WI38 (cell line): ENCODE results near the gene TLNRD1.

Experiments used
- H3K4me3 ChIP-seq: 2 replicates; pipeline ENCODE4 v1.5.1; 2011; ENCODE audit warnings: low read depth, mild to moderate bottlenecking, control low read depth, low read length
- CTCF ChIP-seq: IDR thresholded peaks from 2 replicates; pipeline ENCODE4 v1.5.1; 2012; ENCODE audit warnings: low read depth, mild to moderate bottlenecking, control low read depth, low read length

TLNRD1 gene

DNA sequence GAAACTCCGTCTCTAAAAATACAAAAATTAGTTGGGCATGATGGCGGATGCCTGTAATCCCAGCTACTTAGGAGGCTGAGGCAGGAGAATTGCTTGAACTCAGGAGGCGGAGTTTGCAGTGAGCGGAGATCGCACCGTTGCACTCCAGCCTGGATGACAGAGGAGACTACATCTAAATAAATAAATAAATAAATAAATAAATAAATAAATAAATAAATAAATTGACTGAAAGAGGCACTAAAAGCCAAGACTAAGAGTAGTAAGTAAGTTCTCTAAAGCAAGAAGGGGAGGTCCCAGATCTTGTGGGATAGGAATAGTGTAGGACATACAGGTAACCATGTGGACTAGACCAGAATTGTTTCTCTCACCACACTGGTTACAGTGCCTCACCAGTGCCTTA, 40.0 kb downstream of the TLNRD1 start:
- no peak overlapping the region for H3K4me3 ChIP-seq
- TF ChIP-seq CTCF: no peak

DNA sequence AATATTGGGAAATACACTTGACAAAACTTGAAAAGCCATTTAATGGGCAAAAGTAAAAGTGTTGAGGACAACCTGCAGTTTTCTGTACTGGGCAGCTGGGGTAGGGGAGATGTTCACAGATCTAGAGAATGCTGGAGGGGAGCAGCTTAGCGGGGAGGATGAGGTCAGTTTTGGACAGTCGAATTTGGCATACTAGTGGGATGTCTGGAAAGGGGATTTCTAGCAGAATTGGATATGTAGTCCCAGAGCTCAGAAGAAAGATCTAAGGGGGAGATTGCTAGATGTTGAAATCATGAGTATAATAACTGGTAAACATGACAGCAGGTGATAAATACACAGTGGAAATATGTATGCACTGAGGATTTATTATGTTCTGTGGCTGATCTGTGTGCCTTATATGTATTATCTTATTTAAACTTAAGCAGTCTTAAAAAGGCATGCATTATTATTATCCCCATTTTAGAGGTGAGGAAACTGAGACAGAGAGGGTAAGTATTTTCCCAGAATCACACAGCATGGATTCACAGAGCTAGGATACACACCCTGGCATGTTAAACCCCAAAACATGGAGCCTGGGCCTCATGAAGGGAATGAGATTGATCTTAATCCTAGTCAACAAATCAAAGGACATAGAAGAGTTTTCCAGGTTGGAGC, 42.7 kb downstream of the TLNRD1 start:
- H3K4me3 ChIP-seq: no peak overlapping the region
- TF ChIP-seq CTCF: no peak

DNA sequence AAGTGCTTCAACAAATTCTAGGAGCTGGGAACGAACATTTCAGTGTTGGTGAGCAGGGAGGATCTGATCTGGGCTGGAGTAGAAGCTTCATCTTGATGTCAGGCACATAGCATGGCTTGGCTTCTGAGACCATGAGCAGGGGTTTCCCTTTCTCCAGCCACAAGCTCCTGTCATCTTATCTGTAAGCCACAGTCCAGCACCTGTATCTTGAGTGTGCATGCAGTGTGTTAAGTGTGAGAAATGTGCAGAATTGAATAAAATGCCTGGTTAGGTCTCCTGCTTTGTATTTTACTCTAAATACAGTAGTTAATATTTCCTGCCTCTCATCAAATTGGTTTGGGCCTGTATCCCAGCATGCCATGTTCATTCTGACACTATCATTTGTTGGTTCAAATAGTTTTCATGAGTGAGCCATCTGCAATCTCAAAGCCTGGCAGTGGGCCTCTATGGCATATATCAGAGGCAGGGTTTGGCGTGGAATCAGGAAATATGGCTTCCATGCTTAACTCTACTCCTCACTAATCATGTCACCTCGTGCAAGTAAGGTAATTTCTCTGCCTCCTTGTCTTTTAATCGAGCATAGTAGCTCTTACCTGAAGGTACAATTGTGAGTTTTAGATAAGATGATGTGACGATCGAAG, 43.3 kb downstream of the TLNRD1 start:
- H3K4me3 ChIP-seq: no peak overlapping the region
- no peak for TF ChIP-seq CTCF

GRCh38 chr15:81046290-81046689, 45.6 kb downstream of the TLNRD1 start:
- no peak for TF ChIP-seq CTCF

DNA sequence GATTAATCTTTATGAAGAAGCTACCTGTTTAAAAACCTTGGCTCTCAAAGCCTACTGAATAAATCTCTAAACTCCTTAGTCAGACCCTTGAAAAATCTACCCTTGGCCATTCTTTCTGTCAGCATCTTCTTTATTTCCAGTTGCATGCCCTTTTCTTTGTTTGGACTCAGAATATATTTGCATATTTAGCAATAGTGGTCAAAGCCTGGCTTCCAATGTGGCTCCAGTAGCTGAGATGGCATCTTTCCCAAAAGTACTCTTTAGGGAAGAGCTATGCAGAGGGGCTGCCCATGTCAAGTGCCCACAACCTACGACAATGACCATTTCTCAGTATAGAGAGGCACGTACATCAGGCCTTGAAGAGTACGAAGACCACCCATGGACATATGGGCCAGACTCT, 47.2 kb downstream of the TLNRD1 start:
- no peak for TF ChIP-seq CTCF

More at GRCh38 chr15:81046290-81046689, 45.6 kb downstream of the TLNRD1 start:
- H3K4me3 ChIP-seq: no peak overlapping the region

GRCh38 chr15:81049835-81050234, 49.1 kb downstream of the TLNRD1 start:
- no peak overlapping the region for H3K4me3 ChIP-seq
- TF ChIP-seq CTCF: no peak

More for the DNA sequence above, 47.2 kb downstream of the TLNRD1 start:
- H3K4me3 ChIP-seq: no peak overlapping the region

DNA sequence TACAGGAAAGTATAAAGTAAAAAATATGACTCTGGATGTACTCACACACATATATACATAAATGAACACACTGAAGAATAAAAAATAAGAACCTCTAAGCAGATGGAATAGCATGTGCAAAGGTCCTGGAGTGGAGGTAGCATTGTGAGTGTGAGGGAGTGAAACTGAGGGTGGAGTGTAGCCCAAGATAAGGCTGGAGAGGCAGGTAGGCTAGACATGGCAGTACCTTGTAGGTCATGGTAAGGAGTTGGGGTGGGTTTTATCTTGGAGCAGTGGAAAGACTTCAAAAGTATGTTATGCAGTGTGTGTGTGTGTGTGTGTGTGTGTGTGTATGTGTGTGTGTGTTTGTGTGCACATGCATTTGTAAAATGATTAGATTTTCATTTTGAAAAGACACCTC, 49.5 kb downstream of the TLNRD1 start:
- TF ChIP-seq CTCF: no peak
- H3K4me3 ChIP-seq: no peak overlapping the region
